PC-3 (cell line): ENCODE data around the gene PRKAG3. TPM values are rescaled to one million over a fixed set of nuclear protein-coding genes. Genes with fewer than 3 reads are reported as not detected.

Experiments
- ATAC-seq: fragments of 200-7000 bp; cut with Tn5 transposase; 2 replicates; pipeline ENCODE4 v1.9.1; 2020; ENCODE audit warnings: mild to moderate bottlenecking, moderate library complexity
- BruUV-seq: library from RNA; stranded (reverse); fragments of 400-500 nt; replicated peaks from 2 replicates; lab custom pipeline; 2021; lab: Mats Ljungman, UMichigan
- CTCF ChIA-PET: fragments of 300-600 bp; sonication (Branson Sonifier 250); formaldehyde crosslinking; loops from one replicate; lab custom pipeline; 2022; ENCODE audit warnings: antibody characterized with exemption; lab: Charles Lee
- POLR2A ChIA-PET: fragments of 300-600 bp; sonication (Branson Sonifier 250); formaldehyde crosslinking; loops from one replicate; lab custom pipeline; 2022; ENCODE audit warnings: antibody characterized with exemption; ENCODE audit not compliant: unreplicated experiment; lab: Charles Lee
- DNase-seq: peaks from one replicate; pipeline ENCODE4 v3.0.0-alpha.2; 2015
- H2AFZ ChIP-seq: fragments of 300-600 bp; sonication (generic); 2 replicates; pipeline ENCODE4 v1.6.0; 2016; ENCODE audit warnings: antibody characterized with exemption, low read length
- H3F3A ChIP-seq: fragments of 300-600 bp; sonication (generic); one replicate; pipeline ENCODE4 v1.6.0; 2017; ENCODE audit warnings: antibody characterized with exemption, low read length, control low read depth, mild to moderate bottlenecking; ENCODE audit not compliant: unreplicated experiment
- H3K27ac ChIP-seq: fragments of 300-600 bp; sonication (generic); 2 replicates; pipeline ENCODE4 v1.5.1; 2016; ENCODE audit warnings: mild to moderate bottlenecking, low read length
- H3K27me3 ChIP-seq: fragments of 300-600 bp; sonication (generic); 2 replicates; pipeline ENCODE4 v1.6.1; 2016; ENCODE audit warnings: low read length, mixed read lengths
- H3K36me3 ChIP-seq: fragments of 300-600 bp; sonication (generic); 2 replicates; pipeline ENCODE4 v1.6.1; 2016; ENCODE audit warnings: low read depth, mixed run types, low read length, mixed read lengths
- H3K4me1 ChIP-seq: fragments of 300-600 bp; sonication (generic); 2 replicates; pipeline ENCODE4 v1.5.1; 2016; ENCODE audit warnings: low read length; ENCODE audit not compliant: insufficient read depth
- H3K4me2 ChIP-seq: fragments of 300-600 bp; sonication (generic); 2 replicates; pipeline ENCODE4 v1.6.0; 2016; ENCODE audit warnings: low read length
- H3K4me3 ChIP-seq: fragments of 300-600 bp; sonication (generic); 2 replicates; pipeline ENCODE4 v1.5.1; 2016; ENCODE audit warnings: mild to moderate bottlenecking, low read length, mixed read lengths
- H3K79me2 ChIP-seq: fragments of 300-600 bp; sonication (generic); 2 replicates; pipeline ENCODE4 v1.6.1; 2017; ENCODE audit warnings: low read length, mixed read lengths
- H3K9ac ChIP-seq: fragments of 300-600 bp; sonication (generic); 2 replicates; pipeline ENCODE4 v1.6.0; 2016; ENCODE audit warnings: mild to moderate bottlenecking, low read length
- H3K9me2 ChIP-seq: fragments of 300-600 bp; sonication (generic); replicated peaks from 2 replicates; pipeline ENCODE4 v1.6.1; 2016; ENCODE audit warnings: mixed run types, low read length, mixed read lengths
- H3K9me3 ChIP-seq: fragments of 300-600 bp; sonication (generic); 2 replicates; pipeline ENCODE4 v1.6.1; 2016; ENCODE audit warnings: low read length, mixed read lengths
- H4K20me1 ChIP-seq: fragments of 300-600 bp; sonication (generic); 2 replicates; pipeline ENCODE4 v1.6.1; 2016; ENCODE audit warnings: low read length, mixed read lengths
- CTCF ChIP-seq: fragments of 300-600 bp; sonication (generic); conservative IDR thresholded peaks from 2 replicates; pipeline ENCODE4 v1.5.1; 2017; ENCODE audit warnings: antibody characterized with exemption, low read depth, mild to moderate bottlenecking, low read length
- EZH2 ChIP-seq: fragments of 300-600 bp; sonication (generic); IDR thresholded peaks from one replicate; pipeline ENCODE4 v1.6.1; 2017; ENCODE audit warnings: antibody characterized with exemption, mild to moderate bottlenecking, low read length; ENCODE audit not compliant: unreplicated experiment
- EZH2phosphoT487 ChIP-seq: fragments of 300-600 bp; sonication (generic); IDR thresholded peaks from 2 replicates; pipeline ENCODE4 v1.6.1; 2018; ENCODE audit warnings: mild to moderate bottlenecking, antibody characterized with exemption, low read length, borderline replicate concordance
- intact Hi-C: fragments of 100-400 bp; cut with micrococcal nuclease; formaldehyde crosslinking; loops from 2 replicates; pipeline ENCODE4 v1.9.0; 2023
- total RNA-seq: library from RNA; depleted of rRNA; stranded (reverse); fragments of >200 nt; gene quantifications from 2 replicates; pipeline ENCODE4 v1.2.3, GENCODE V29; 2014

PRKAG3 gene
- total RNA-seq, 1 experiment from 2014 or later = not detected

DNA sequence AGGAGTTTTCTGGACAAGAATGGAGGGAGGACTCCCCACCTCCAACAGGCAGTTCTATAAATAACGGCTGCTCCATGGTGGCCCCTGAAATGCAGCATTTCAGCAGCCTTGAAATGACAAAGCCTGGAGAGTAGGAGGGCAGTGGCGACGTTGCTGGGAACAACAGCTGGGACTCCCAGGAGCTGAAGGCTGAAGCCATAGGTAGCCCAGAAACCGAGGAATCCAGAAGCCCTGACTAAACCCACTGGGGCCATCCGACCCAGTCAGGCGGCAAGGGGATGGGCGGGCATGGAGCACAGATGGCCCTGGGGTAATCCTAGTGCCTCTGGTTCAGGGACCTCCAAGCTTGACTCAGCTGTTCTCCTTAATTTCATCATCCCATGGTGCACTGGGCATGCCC, 9.0 kb downstream of the PRKAG3 start:
- Histone ChIP-seq H3K4me1 (no peaks in the 10 kb centered on the region), H3K9me3 (no peaks in the 10 kb centered on the region), H3K9me2 (no peaks in the 10 kb centered on the region), H3K79me2 (no peaks in the 10 kb centered on the region), H3K36me3 (no peaks in the 10 kb centered on the region), H3K4me3 (no peak overlapping the region), H3K27me3 (no peaks in the 10 kb centered on the region), H3K27ac (no peak overlapping the region), H3F3A (no peaks in the 10 kb centered on the region), H4K20me1 (no peaks in the 10 kb centered on the region), H3K4me2 (no peak overlapping the region), H3K9ac (no peak overlapping the region), H2AFZ (no peak overlapping the region)
- ATAC-seq (no peak), DNase-seq (no peak)
- TF ChIP-seq EZH2 = no peak
- TF ChIP-seq CTCF = no peak
- TF ChIP-seq EZH2phosphoT487 = no peak
- no TSS peak for BruUV-seq
- ChIA-PET POLR2A (no interaction called here), CTCF (no interaction called here)
- intact Hi-C loops = no loop called here

DNA sequence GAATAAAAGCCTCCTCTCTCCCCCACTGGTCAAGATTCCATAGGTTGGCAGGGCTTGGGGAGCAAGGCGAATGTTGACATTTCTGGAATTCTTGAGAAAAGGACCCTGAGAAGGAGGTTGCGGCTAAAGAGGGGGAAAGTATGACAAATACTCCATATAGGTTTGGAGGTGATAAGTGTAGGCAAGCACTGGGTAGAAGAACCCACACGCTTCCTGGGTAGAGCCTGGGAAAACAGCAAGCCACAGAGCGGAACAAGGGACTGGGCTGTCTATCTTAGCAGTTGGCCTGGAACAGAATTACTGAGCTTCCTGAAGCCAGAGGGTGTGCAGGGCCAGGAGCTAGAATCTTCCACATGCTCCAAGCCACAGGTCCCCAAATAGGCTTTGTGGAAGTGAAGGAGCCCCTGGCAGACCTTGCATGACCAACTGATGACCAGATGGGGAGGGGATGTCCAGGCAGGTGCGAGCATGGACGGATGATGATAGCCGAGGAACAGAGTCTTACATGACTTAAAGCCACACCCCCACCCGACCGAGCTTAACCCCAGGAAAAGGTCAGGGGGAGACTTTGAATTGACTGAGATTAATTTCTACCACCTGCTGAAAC, 9.9 kb downstream of the PRKAG3 start:
- no peaks in the 10 kb centered on the region for H3K9me2 ChIP-seq
- H3K9me3 ChIP-seq = no peaks in the 10 kb centered on the region
- POLR2A ChIA-PET = no interaction called here
- no peaks in the 10 kb centered on the region for H4K20me1 ChIP-seq
- H3K4me3 ChIP-seq = no peak overlapping the region
- no peak for TF ChIP-seq EZH2phosphoT487
- CTCF ChIA-PET = no interaction called here
- ATAC-seq (no peak), DNase-seq (no peak)
- H2AFZ ChIP-seq = no peak overlapping the region
- no peaks in the 10 kb centered on the region for H3K79me2 ChIP-seq
- no peaks in the 10 kb centered on the region for H3F3A ChIP-seq
- no peak overlapping the region for H3K4me2 ChIP-seq
- no TSS peak for BruUV-seq
- intact Hi-C loops = no loop called here
- no peaks in the 10 kb centered on the region for H3K36me3 ChIP-seq
- H3K9ac ChIP-seq = no peak overlapping the region
- no peaks in the 10 kb centered on the region for H3K27me3 ChIP-seq
- no peak overlapping the region for H3K27ac ChIP-seq
- H3K4me1 ChIP-seq = no peaks in the 10 kb centered on the region

DNA sequence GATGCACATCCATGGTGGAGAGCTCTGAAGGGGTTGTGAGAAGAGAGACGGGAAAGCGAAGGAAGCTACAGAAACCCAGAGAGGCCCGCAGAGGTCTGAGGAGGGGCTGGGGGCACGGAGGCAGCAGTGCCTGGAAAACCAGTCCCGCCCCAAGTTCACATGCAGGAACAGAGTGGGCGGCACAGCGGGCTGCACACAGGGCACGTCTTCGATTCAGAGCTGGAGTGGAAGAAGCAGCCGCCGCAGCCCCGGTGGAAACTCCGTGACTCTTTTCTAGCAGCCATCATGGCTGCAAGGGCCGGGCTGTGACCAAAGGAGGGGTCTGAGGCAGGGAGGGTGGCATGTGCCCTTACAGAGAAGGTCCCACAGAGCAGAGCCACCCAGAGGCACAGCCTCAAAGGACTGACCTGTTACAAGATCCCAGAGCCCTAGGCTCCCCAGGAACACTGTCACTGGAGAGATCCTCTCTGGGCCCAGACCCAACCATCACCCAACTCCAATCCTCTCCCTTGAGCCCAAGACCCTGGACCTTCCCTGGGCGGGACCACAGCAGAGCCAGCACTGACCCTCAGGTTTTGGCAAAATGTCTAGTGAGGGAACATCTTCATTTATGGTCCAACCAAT, 10.7 kb downstream of the PRKAG3 start:
- Histone ChIP-seq H3K79me2 (no peaks in the 10 kb centered on the region), H3K36me3 (no peaks in the 10 kb centered on the region), H3K27me3 (no peaks in the 10 kb centered on the region), H3K9me2 (no peaks in the 10 kb centered on the region), H3K4me3 (no peak overlapping the region), H3K9ac (no peak overlapping the region), H3K9me3 (no peaks in the 10 kb centered on the region), H3K27ac (no peak overlapping the region), H4K20me1 (no peaks in the 10 kb centered on the region), H3K4me1 (no peaks in the 10 kb centered on the region), H3F3A (no peaks in the 10 kb centered on the region), H2AFZ (no peak overlapping the region), H3K4me2 (no peak overlapping the region)
- no peak for DNase-seq
- intact Hi-C loops = no loop called here
- POLR2A ChIA-PET = no interaction called here
- BruUV-seq = no TSS peak
- TF ChIP-seq CTCF = no peak
- TF ChIP-seq EZH2phosphoT487 = no peak
- no peak for TF ChIP-seq EZH2
- ATAC-seq = no peak
- CTCF ChIA-PET = no interaction called here
